ENCODE data around the gene CORO1C.

CORO1C gene

DNA sequence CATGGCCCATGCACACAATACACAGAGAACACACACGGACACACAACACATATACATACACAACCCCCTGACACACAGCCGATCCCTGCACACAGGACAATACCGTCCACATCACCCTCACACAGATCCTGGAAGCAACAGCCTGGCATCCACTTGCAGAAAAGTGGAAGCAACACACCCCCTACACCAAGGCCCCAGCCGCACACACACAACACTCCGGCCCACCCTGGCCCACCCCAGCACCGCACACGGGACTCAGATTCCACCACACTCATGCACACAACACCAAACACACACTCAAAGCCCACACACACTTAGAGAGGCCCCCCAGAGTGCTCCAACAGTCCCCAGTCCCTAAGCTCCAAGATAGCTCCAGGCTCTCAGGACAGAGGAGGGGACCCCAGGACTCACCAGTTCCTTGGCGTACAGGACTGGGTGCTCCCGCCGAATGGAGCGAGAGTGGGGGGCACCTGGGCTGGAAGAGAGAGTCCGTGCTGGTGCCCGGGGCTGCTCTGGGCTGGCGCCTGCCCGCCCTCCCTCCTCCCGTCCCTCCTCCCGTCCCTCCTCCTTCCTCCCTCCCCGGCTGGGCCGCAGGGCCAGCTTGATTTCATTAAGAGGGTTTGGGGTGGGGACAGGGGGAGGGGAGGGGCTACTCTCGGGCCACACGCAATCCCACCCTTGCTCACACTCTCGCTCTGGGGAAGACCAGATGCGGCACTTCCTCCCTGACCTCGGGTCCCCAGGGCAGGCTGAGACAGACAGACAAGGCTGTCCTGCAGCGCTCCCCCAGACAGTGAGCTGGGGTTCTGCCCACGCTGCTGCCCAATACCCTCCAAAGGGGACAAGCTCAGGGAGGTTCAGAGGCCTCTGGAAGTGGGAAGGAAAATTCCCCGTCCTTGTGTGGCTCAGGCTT, 133.5 kb downstream of the CORO1C start, which contains the start of gene TMEM119:
Gene TMEM119, minus strand, starts transcription at position 526 of the 913 bp plus-strand sequence. CDS start 5,701 bp downstream, outside the sequence.
- peaks cover 11% of the 10 kb centered on the region; the same call in 1 of the 2 replicates for H3K4me1 ChIP-seq (ENCODE audit: insufficient read depth, low read length)
- no peaks in the 10 kb centered on the region for H3K9me3 ChIP-seq (ENCODE audit: control insufficient read depth, insufficient read depth, low read length)

DNA sequence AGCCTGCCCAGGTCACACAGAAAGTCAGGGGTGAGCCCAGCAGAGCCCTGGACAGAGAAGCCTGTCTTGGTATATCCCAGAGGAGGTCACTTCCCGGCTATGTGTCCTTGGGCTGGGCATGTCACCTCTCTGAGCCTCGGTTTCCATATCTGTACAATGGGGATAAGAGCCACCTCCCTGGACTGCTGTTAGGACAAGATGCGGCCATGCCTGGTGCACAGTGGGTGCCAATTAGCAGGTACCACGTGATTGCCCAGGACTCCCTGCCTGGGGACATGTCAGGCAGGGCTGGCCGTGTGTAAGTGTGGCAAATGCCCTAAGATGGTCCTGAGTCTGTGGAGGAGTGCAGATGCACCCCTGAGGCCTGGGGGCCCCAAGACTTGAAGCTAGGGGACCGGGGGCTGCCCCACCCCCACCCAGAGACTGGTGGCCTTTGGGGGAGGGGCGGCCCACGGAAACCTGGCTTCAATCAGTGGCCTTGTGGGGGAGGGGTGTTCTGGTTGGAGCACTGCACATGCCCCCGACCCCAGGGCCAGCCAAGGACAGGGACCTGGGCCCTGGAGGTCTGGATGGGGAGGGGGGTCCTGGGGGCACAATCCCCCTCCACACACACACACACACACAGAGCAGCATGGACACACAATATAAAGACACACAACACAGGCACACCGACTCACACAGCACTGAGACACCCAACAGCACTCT, 134.3 kb downstream of the CORO1C start:
- H3K9ac ChIP-seq (ENCODE audit: low read depth, low read length), result no peak overlapping the region
- no peaks in the 10 kb centered on the region for H3K36me3 ChIP-seq (ENCODE audit: insufficient read depth, low read length)
- no peaks in the 10 kb centered on the region for H3K9me3 ChIP-seq (ENCODE audit: control insufficient read depth, insufficient read depth, low read length)
- peaks cover 11% of the 10 kb centered on the region; the same call in 1 of the 2 replicates for H3K4me1 ChIP-seq (ENCODE audit: insufficient read depth, low read length)

More for the DNA sequence above, 133.5 kb downstream of the CORO1C start, which contains the start of gene TMEM119:
- Histone ChIP-seq H3K36me3 (ENCODE audit: insufficient read depth, low read length) (no peaks in the 10 kb centered on the region), H3K9ac (ENCODE audit: low read depth, low read length) (no peak within 1 kb of the TSS)

DNA sequence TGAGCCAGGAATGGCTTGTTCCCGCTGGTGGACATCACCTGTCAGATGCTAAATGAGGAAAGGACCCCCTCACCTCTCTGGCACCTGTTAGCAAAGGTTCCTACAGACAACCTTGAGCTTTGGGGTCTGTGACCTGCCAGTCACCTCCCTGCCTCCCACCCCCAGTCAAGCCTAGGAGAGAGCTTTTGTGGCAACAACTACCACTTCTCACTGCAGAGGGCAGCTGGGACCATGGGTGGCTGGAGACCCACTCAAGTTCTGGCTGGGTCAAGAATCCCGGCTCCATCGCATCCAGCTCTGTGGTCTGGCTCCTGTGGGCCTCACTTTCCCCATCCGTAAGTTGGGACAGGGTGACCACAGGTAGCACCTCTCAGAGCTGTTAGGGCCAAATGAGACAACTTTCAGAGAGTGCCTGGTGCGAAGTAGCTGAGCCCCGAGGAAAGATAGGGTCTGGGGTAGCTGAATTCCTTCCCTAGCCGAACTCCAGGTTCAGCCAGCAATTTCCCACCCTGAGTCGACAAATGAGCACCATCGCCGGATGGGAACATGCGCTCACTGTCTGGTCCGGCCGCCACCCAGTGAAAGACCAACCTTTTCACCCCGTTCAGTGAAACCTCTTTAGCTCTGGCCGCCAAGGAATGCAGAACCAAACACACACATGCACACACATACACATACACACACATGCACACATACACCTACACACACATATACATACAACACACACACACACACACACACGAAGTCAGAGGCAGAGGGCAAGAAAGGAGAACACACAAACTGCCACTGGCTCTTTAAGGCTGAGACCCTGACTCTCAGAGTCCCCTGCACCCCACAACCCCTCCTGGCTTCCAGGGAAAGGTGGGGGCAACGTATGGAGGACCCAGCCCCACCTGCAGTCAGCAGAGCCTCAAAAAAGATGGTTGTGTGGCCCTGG, 135.3 kb downstream of the CORO1C start:
- no peak overlapping the region for H3K9ac ChIP-seq (ENCODE audit: low read depth, low read length)

More for the DNA sequence above, 135.3 kb downstream of the CORO1C start:
- no peaks in the 10 kb centered on the region for H3K9me3 ChIP-seq (ENCODE audit: control insufficient read depth, insufficient read depth, low read length)
- peaks cover 11% of the 10 kb centered on the region; the same call in 1 of the 2 replicates for H3K4me1 ChIP-seq (ENCODE audit: insufficient read depth, low read length)
- H3K36me3 ChIP-seq (ENCODE audit: insufficient read depth, low read length), result no peaks in the 10 kb centered on the region

All from ES-I3 (cell line).